ENCODE measurements around the gene ULK3.

- TF ChIP-seq RCOR1 (IDR thresholded peaks at IDR 0.05; ENCODE audit: low read depth, low read length) (no peak), NR3C1 (IDR thresholded peaks at IDR 0.05) (no peak), FOSL2 (IDR thresholded peaks at IDR 0.05) (no peak), FOSL2 (CRISPR knock-in tag; IDR thresholded peaks at IDR 0.05) (no peak), ESRRA (IDR thresholded peaks at IDR 0.05; ENCODE audit: borderline replicate concordance, low read length) (no peak), RFX5 (IDR thresholded peaks at IDR 0.05) (no peak), REST (IDR thresholded peaks at IDR 0.05) (no peak), POLR2A (IDR thresholded peaks at IDR 0.05; ENCODE audit: low read length) (no peak), POLR2AphosphoS2 (conservative IDR thresholded peaks at IDR 0.05; ENCODE audit: low read length) (no peak), KDM1A (IDR thresholded peaks at IDR 0.05; ENCODE audit: low read depth) (no peak), E2F6 (IDR thresholded peaks at IDR 0.05; ENCODE audit: borderline replicate concordance, low read depth) (no peak)
- TF ChIP-seq, protein P1, sequence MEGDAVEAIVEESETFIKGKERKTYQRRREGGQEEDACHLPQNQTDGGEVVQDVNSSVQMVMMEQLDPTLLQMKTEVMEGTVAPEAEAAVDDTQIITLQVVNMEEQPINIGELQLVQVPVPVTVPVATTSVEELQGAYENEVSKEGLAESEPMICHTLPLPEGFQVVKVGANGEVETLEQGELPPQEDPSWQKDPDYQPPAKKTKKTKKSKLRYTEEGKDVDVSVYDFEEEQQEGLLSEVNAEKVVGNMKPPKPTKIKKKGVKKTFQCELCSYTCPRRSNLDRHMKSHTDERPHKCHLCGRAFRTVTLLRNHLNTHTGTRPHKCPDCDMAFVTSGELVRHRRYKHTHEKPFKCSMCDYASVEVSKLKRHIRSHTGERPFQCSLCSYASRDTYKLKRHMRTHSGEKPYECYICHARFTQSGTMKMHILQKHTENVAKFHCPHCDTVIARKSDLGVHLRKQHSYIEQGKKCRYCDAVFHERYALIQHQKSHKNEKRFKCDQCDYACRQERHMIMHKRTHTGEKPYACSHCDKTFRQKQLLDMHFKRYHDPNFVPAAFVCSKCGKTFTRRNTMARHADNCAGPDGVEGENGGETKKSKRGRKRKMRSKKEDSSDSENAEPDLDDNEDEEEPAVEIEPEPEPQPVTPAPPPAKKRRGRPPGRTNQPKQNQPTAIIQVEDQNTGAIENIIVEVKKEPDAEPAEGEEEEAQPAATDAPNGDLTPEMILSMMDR (IDR thresholded peaks at IDR 0.05) = no peak
- TF ChIP-seq, protein P2, sequence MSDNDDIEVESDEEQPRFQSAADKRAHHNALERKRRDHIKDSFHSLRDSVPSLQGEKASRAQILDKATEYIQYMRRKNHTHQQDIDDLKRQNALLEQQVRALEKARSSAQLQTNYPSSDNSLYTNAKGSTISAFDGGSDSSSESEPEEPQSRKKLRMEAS (IDR thresholded peaks at IDR 0.05) = no peak
Observed at GRCh38 chr15:74824976-74825375, 18.0 kb downstream of the ULK3 start.
